Measurements from ENCODE around the gene DNAH2.
A peak's percentile ranks its signal among the peaks of the same experiment; 100 is the strongest.

DNAH2 gene, protein sequence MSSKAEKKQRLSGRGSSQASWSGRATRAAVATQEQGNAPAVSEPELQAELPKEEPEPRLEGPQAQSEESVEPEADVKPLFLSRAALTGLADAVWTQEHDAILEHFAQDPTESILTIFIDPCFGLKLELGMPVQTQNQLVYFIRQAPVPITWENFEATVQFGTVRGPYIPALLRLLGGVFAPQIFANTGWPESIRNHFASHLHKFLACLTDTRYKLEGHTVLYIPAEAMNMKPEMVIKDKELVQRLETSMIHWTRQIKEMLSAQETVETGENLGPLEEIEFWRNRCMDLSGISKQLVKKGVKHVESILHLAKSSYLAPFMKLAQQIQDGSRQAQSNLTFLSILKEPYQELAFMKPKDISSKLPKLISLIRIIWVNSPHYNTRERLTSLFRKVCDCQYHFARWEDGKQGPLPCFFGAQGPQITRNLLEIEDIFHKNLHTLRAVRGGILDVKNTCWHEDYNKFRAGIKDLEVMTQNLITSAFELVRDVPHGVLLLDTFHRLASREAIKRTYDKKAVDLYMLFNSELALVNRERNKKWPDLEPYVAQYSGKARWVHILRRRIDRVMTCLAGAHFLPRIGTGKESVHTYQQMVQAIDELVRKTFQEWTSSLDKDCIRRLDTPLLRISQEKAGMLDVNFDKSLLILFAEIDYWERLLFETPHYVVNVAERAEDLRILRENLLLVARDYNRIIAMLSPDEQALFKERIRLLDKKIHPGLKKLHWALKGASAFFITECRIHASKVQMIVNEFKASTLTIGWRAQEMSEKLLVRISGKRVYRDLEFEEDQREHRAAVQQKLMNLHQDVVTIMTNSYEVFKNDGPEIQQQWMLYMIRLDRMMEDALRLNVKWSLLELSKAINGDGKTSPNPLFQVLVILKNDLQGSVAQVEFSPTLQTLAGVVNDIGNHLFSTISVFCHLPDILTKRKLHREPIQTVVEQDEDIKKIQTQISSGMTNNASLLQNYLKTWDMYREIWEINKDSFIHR (N-terminal part only)

DNA sequence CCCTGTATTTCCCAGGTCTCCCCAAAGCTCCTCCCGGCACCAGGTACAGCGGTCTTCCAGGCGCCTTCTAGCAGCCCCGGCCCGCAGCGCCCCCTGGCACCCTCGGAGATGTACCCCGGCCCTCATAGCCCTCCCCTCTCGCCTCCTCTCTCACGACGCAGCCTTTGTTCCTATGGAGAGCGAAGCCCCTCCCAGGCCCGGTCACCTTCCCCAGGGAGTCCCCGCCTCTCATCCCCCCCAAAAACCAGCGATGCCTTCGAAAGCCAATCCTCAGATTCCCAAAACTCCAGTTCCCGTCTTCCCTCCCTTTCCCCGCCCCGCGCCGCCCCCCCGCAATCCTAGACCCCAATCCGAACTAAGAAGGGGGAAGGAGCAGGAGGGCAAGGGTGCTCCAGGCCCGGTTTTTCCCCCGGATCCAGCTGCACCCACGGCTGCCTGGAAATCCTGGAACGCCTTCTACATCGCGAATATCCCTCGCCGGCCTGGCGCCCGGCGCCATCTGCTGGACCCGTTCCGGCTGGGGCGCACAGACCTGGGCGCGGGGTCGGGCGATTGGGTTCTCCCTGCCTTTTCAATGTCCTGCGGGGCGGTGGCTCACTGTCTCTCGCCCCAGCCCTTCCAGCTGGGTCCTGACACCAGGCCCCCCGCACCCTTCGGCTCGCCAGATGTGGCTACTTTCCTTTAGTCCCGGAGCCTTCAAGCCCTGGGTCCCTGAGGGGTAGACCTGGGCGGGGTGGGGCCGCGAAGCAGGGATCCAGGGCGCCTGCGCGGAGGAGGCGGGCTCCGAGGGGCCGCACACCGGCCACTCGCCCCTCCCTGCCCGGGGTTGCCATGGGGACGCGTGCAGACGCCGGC is at the start of gene DNAH2:
Gene DNAH2, plus strand, starts transcription at position 844 of the 855 bp plus-strand sequence. CDS start 1,991 bp downstream, outside the sequence.
- Mint-ChIP-seq H3K27ac (peak within 1 kb of the TSS; percentile 10), H3K4me3 (peak within 1 kb of the TSS; percentile 87 to 90), H3K9me3 (no peaks in the 10 kb centered on the region), H3K36me3 (no peaks in the 10 kb centered on the region), H3K27me3 (peaks cover 84 to 96% of the 10 kb centered on the region in 2 donors), H3K4me1 (peaks cover 13 to 23% of the 10 kb centered on the region in 2 donors)
- peak; percentile 56 for DNase-seq
- ATAC-seq (replicated peaks): peak; percentile 79 to 86

DNA sequence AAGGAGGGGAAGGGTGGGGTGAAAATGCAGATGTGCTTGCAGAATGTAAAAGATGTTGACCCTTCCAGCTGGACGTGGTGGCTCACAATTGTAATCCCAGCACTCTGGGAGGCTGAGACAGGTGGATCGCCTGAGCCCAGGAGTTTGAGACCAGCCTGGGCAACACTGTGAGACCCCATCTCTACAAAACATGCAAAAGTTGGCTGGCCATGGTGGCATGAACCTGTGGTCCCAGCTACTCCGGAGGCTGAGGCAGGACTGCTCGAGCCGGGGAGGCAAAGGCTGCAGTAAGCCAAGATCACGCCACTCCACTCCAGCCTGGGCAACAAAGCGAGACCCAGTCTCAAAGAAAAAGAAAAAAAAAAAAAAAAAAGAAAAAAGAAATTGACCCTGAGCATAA is 49.1 kb upstream of the DNAH2 start:
- no peak overlapping the region for H3K4me3 Mint-ChIP-seq
- no peak for ATAC-seq (replicated peaks)
- peaks cover 34 to 49% of the 10 kb centered on the region in 2 donors for H3K36me3 Mint-ChIP-seq
- peaks cover 2 to 3% of the 10 kb centered on the region in 2 donors for H3K9me3 Mint-ChIP-seq
- H3K4me1 Mint-ChIP-seq: no peaks in the 10 kb centered on the region
- no peaks in the 10 kb centered on the region for H3K27me3 Mint-ChIP-seq
- no peak for DNase-seq
- H3K27ac Mint-ChIP-seq: no peak overlapping the region

DNA sequence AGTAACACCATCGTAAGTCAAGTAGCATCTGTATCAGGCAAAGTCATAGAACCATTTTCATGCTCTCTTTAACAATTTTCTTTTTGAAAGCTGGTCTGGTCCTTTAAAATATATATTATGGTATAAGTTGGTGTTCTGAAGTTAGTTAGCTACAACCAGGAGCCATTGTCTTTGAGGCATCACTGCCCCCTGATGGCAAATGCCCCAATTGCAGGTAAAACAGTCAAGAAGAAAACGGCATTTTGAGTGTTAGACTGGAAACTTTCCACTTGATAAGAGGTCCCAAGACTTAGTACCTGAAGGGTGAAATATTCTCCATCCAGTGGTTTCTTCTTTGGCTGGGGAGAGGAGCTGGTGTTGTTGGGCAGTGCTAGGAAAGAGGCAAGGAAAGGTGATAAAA is 44.3 kb upstream of the DNAH2 start:
- ATAC-seq (replicated peaks) (no peak), DNase-seq (no peak)

DNA sequence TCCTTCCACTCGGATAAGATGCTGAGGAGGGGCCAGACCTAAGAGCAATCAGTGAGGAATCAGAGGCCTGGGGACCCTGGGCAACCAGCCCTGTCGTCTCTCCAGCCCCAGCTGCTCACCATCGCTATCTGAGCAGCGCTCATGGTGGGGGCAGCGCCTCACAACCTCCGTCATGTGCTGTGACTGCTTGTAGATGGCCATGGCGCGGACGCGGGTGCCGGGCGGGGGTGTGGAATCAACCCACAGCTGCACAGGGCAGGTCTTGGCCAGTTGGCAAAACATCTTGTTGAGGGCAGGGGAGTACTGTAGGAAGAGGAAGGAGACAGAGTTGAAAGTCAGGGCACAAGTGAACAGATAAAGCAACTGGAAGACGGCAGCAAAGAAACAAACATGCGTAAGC is 42.6 kb upstream of the DNAH2 start:
- H3K36me3 Mint-ChIP-seq: peaks cover 47 to 53% of the 10 kb centered on the region in 2 donors
- no peak for DNase-seq
- no peaks in the 10 kb centered on the region for H3K27me3 Mint-ChIP-seq
- peaks cover 0 to 1% of the 10 kb centered on the region in 2 donors for H3K4me1 Mint-ChIP-seq
- no peak for ATAC-seq (replicated peaks)
- no peak overlapping the region for H3K27ac Mint-ChIP-seq
- H3K4me3 Mint-ChIP-seq: no peak overlapping the region
- peaks cover 9 to 10% of the 10 kb centered on the region in 2 donors for H3K9me3 Mint-ChIP-seq

More for the DNA sequence above, 44.3 kb upstream of the DNAH2 start:
- Mint-ChIP-seq H3K9me3 (peaks cover 9 to 10% of the 10 kb centered on the region in 2 donors), H3K27ac (no peak overlapping the region), H3K4me1 (no peaks in the 10 kb centered on the region), H3K36me3 (peaks cover 51 to 63% of the 10 kb centered on the region in 2 donors), H3K27me3 (no peaks in the 10 kb centered on the region), H3K4me3 (no peak overlapping the region)

DNA sequence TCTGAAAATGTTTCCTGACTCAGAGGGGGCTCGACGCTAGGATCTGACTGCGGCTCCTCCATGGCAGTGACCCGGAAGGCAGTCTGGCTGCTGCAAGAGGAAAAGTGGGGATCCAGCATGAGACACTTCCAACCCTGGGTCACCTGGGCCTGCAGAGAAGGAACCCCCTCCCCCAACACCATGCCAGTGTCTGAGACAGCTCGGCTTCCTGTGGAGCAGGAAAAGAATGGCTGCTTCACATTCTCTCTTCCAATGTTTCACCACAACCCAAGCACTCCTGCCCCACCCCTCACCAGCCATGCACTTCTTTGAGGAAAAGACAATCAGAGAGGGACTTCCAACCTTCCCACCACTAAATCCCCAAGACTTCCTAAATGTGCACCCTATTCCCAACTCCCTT is 41.0 kb upstream of the DNAH2 start:
- Mint-ChIP-seq H3K27ac (no peak overlapping the region), H3K9me3 (peaks cover 9 to 10% of the 10 kb centered on the region in 2 donors), H3K36me3 (peaks cover 41 to 45% of the 10 kb centered on the region in 2 donors), H3K27me3 (no peaks in the 10 kb centered on the region), H3K4me3 (no peak overlapping the region), H3K4me1 (peaks cover 0 to 1% of the 10 kb centered on the region in 2 donors)
- ATAC-seq (replicated peaks) (no peak), DNase-seq (no peak)

DNA sequence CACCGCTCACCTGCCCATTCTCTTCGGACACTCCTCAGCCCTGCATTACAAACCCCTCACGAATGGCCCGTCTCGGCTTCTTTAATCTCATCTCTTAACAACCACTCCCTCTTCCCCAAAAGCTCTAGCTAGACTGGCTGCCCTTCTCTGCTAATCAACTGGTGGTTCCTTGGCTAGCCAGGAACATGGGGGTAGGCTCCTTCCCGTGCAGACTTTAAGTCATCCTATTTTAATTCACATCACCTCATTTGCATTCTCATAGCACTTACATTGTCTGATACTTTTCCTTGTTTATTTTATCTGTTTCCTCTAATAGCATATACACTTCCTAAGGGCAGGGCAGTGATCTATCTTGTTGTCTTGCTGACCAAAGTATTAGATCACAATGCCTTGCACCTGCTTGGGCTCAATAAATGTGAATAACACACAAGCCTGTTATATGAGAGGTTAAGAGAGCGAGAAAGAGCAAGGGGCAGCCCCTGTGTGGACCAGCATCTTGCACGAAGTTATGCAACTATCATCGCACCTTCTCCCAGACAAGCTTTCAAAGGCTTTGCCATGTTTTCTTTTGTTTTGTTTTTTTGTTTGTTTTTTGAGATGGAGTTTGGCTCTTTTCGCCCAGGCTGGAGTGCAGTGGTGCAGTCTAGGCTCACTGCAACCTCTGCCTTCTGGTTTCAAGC is 40.0 kb upstream of the DNAH2 start:
- no peak for DNase-seq
- Mint-ChIP-seq H3K27me3 (no peaks in the 10 kb centered on the region), H3K4me3 (no peak overlapping the region), H3K27ac (no peak overlapping the region), H3K4me1 (peaks cover 3 to 4% of the 10 kb centered on the region in 2 donors), H3K9me3 (peaks cover 9 to 10% of the 10 kb centered on the region in 2 donors), H3K36me3 (peaks cover 38 to 41% of the 10 kb centered on the region in 2 donors)
- no peak for ATAC-seq (replicated peaks)

DNA sequence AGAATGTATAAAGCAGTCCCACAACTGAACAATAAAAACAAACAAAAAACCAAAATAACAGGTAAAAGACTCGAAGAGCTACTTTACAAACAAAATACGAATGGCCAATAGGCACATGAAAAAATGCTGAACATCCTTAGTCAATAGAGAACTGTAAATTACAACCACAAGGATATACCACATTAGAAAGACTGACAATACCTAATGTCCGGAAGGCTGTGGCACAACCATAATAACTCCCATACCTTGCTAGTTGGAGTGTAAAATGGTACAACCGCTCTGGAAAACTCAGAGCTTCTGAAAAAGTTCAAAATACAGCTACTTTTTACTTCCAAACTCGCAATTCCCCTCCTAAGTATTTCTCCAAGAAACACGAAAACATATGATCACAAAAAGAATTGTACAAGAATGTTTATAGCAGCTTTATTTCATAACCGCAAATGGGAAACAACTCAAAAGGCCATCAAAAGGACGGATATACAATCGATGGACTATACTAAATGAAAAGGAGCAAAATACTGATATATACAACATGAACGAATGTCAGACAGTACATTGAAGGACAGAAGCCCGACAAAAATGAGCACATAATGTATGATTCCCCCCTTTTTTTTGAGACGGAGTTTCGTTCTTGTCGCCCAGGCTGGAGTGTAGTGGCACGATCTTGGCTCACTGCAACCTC is 32.6 kb upstream of the DNAH2 start:
- peaks cover 19 to 42% of the 10 kb centered on the region in 2 donors for H3K4me1 Mint-ChIP-seq
- peaks cover 14 to 28% of the 10 kb centered on the region in 2 donors for H3K36me3 Mint-ChIP-seq
- peak overlapping the region; percentile 88 to 91 for H3K4me3 Mint-ChIP-seq
- H3K9me3 Mint-ChIP-seq: no peaks in the 10 kb centered on the region
- no peak for ATAC-seq (replicated peaks)
- H3K27me3 Mint-ChIP-seq: no peaks in the 10 kb centered on the region
- no peak for DNase-seq
- H3K27ac Mint-ChIP-seq: peak overlapping the region; percentile 99

DNA sequence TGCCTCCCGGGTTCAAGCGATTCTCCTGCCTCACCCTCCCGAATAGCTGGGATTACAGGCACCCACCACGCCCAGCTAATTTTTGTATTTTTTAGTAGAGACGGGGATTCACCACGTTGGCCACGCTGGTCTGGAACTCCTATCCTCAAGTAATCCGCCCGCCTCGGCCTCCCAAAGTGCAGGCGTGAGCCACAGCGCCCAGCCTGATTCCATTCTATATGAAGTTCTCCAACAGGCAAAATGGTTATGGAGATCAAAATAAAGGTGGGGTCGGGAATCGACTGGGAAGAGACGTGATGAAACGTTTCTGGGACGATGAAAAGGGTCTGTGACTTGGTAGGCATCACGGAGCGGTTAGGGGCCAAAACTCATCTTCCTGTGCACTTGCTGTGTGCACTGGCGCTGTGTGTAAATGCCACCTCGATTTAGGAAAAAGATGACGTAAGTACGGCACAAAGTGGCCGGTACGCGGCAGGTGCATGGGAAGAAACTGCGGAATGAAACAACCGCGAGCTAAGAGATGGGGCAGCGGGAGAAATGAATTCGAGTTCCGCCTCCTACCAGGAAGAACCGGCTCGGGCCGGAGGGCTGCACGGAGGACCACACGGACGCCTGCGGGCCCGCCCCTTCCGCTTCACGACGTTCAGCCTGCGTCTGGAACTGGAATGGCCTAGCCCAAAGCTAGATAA is 31.9 kb upstream of the DNAH2 start:
- Mint-ChIP-seq H3K27ac (peak overlapping the region; percentile 99), H3K4me1 (peaks cover 23 to 46% of the 10 kb centered on the region in 2 donors), H3K36me3 (peaks cover 14 to 32% of the 10 kb centered on the region in 2 donors), H3K27me3 (no peaks in the 10 kb centered on the region), H3K4me3 (peak overlapping the region; percentile 88 to 91), H3K9me3 (no peaks in the 10 kb centered on the region)
- ATAC-seq (replicated peaks) (peak; percentile 70 to 74), DNase-seq (peak; percentile 87)

DNA sequence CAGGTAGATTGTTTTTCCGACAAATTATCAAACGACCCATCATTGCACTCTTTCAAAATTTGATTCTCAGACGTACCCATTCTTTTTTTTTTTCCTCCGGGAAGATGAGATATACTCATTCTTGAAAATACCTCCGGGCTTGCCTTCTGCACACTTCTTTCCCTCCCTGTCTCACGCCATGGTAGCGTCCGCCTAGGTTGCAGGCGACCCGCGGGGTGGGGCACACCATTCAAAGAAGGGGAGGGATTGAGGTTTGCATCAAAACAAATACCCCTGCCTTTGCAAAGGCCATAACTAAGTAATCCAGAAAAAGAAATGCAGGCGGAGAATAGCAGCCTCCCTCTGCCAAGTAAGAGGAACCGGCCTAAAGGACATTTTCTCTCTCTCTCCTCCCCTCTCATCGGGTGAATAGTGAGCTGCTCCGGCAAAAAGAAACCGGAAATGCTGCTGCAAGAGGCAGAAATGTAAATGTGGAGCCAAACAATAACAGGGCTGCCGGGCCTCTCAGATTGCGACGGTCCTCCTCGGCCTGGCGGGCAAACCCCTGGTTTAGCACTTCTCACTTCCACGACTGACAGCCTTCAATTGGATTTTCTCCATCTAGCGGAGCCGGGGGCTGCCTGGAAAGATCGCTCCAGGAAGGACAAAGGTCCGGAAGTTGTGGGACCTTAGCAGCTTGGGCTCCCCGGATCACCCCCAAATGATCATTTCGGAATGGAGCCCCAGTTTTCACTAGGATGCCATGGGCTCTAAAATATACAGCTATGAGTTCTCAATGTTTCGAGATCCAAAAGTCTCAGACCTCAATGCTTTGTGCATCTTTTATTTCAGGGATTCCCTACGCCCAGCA is 31.1 kb upstream of the DNAH2 start:
- Mint-ChIP-seq H3K4me3 (peak overlapping the region; percentile 88 to 91), H3K4me1 (peaks cover 25 to 46% of the 10 kb centered on the region in 2 donors), H3K27ac (peak overlapping the region; percentile 99), H3K27me3 (no peaks in the 10 kb centered on the region), H3K36me3 (peaks cover 14 to 38% of the 10 kb centered on the region in 2 donors), H3K9me3 (no peaks in the 10 kb centered on the region)
- DNase-seq: peak; percentile 82
- ATAC-seq (replicated peaks): peak; percentile 48 to 61

DNA sequence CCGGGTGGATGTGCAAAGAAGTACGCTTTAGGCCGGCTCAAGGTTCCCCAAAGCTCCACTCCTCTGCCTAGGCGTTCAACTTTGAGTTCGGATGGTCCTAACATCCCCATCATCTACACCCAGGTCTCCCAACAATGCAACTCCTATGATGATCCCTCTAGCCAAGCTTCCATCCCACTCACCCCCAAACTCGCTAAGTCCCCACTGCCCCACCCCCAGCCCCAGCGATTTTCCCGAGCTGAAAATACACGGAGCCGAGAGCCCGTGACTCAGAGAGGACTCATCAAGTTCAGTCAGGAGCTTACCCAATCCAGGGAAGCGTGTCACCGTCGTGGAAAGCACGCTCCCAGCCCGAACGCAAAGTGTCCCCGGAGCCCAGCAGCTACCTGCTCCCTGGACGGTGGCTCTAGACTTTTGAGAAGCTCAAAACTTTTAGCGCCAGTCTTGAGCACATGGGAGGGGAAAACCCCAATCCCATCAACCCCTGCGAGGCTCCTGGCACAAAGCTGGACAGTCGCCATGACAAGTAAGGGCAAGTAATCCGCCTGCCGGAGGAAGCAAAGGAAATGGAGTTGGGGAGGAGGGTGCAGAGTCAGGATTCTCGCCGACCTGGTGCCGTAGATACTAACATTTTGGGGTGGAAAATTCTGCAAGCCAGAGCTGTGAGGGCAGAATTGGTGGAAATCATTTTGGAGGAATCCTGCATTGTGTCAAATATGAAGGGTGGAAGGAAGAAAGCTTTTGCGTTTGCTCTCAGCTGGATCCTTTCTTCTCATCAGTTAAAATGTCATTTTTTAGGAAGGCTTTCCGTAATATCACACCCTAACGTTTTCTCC is 30.3 kb upstream of the DNAH2 start, which contains the start of gene TP53:
Gene TP53, minus strand, starts transcription at position 419 of the 836 bp plus-strand sequence. CDS start 10,896 bp downstream, outside the sequence.
- H3K4me1 Mint-ChIP-seq: peaks cover 25 to 44% of the 10 kb centered on the region in 2 donors
- H3K27ac Mint-ChIP-seq: peak within 1 kb of the TSS; percentile 99
- H3K9me3 Mint-ChIP-seq: no peaks in the 10 kb centered on the region
- DNase-seq: peak; percentile 89
- H3K27me3 Mint-ChIP-seq: no peaks in the 10 kb centered on the region
- H3K36me3 Mint-ChIP-seq: peaks cover 18 to 44% of the 10 kb centered on the region in 2 donors
- H3K4me3 Mint-ChIP-seq: peak within 1 kb of the TSS; percentile 88 to 91
- peak; percentile 53 to 58 for ATAC-seq (replicated peaks)
